ENCODE data around the gene KDM1A.

DNA sequence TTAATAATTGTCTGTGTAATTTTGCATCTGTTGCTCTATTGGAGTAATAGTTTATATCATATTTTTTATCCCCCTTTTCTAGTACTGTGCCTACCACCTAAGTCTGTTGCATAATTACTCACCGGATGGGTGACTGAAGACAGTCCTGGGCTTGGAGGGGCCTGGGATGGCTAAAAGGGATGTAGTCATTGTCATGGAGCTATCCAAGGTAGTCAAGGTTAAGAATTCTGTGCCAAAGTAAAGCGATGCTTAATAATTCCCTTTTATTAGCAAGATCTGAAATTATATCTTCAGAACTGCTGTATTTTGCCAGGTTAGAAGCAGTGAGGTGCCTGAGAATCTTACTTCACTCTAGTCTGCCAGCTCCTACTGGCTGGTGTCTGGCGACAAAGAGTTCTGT is 61.6 kb downstream of the KDM1A start:
- no peak for TF ChIP-seq POLR2A (IDR thresholded peaks at IDR 0.05)
- TF ChIP-seq EP300 (IDR thresholded peaks at IDR 0.05) = no peak

Measured in tibial nerve (tissue), 3 donors.